Body of pancreas (tissue), 4 donors: Measurements from ENCODE around the gene HOXC10. TPM values are rescaled to one million over a fixed set of nuclear protein-coding genes. Genes with fewer than 3 reads are reported as not detected.

Experiments
- ATAC-seq: fragments of 150-250 bp; one replicate; pipeline ENCODE4 v1.9.1; 2016
- DNase-seq, 4 donors: peaks; one replicate each; pipeline ENCODE4 v3.0.0-alpha.2; 2019
- H3K27ac ChIP-seq, 4 donors: fragments of 200-600 bp; sonication (generic); 1 replicate in 3 of 4; 2 replicates in 1 of 4; pipeline versions ENCODE4 v1.5.1 to v1.6.1; 2016 to 2019; ENCODE audit warnings: mild to moderate bottlenecking in 1 of 4, mixed read lengths in 1 of 4, moderate library complexity in 1 of 4
- H3K27me3 ChIP-seq, 2 donors: fragments of 200-600 bp; sonication (generic); one replicate each; pipeline ENCODE4 v1.6.0; 2016; ENCODE audit warnings: mild to moderate bottlenecking in 1 of 2
- H3K36me3 ChIP-seq, 2 donors: fragments of 200-600 bp; sonication (generic); replicated peaks in 1 of 2; 2 replicates each; pipeline ENCODE4 v1.5.1; 2016; ENCODE audit warnings: low read depth in 2 of 2; ENCODE audit not compliant: insufficient read depth in 1 of 2
- H3K4me1 ChIP-seq: fragments of 200-600 bp; sonication (generic); one replicate; pipeline ENCODE4 v1.6.0; 2016
- H3K4me3 ChIP-seq, 2 donors: fragments of 200-600 bp; sonication (generic); 1 replicate in 1 of 2; 2 replicates in 1 of 2; pipeline ENCODE4 v1.5.1; 2016 to 2019
- H3K9me3 ChIP-seq, 3 donors: fragments of 200-600 bp; sonication (generic); 1 replicate in 2 of 3; 2 replicates in 1 of 3; pipeline ENCODE4 v1.5.1; 2016
- CTCF ChIP-seq, 7 experiments: fragments of 450-650 bp in 4 of 7; fragments of 200-600 bp in 3 of 7; sonication (generic) in 3 of 7; IDR thresholded peaks; one replicate each; pipeline ENCODE4 v1.5.1; 2016 to 2019; ENCODE audit warnings: antibody characterized with exemption in 7 of 7
- POLR2A ChIP-seq, 3 donors: fragments of 450-650 bp; IDR thresholded peaks; one replicate each; pipeline ENCODE4 v1.6.1; 2016; ENCODE audit warnings: antibody characterized with exemption in 3 of 3, mild to moderate bottlenecking in 2 of 3
- WGBS, 2 donors: methylation state at CpG; one replicate each; pipeline ENCODE4 v1.1.5; 2017; 5-methylcytosine and 5-hydroxymethylcytosine counted together
- intact Hi-C: fragments of 100-400 bp; cut with DNase I; formaldehyde crosslinking; loops from one replicate; pipeline ENCODE4 v1.15.1; 2023
- total RNA-seq, 2 donors: library from RNA; depleted of rRNA; stranded (reverse); fragments of >200 nt; gene quantifications; one replicate each; pipeline ENCODE4 v1.1.0, GENCODE V29; 2016

Gene HOXC10
- total RNA-seq, 2 donors from 2014 or later: not detected

- ATAC-seq (no peak), DNase-seq (no peak)
- intact Hi-C loops: no loop called here
- 5 to 7% methylated on average over 18 to 19 of the region's 19 CpGs for WGBS, 2 donors
- H3K9me3 ChIP-seq: no peaks in the 10 kb centered on the region
- no peak overlapping the region for H3K27ac ChIP-seq
- no peak for TF ChIP-seq CTCF (IDR thresholded peaks at IDR 0.05)
- TF ChIP-seq POLR2A (IDR thresholded peaks at IDR 0.05): no peak
- peaks cover 3 to 86% of the 10 kb centered on the region in 2 donors for H3K27me3 ChIP-seq
- no peaks in the 10 kb centered on the region for H3K36me3 ChIP-seq
- peaks cover 26% of the 10 kb centered on the region for H3K4me1 ChIP-seq
- H3K4me3 ChIP-seq: no peak overlapping the region
These were observed 30.9 kb upstream of the HOXC10 start for GRCh38 chr12:53953831-53954693.

- no peak within 1 kb of the TSS for H3K27ac ChIP-seq
- H3K9me3 ChIP-seq: no peaks in the 10 kb centered on the region
- H3K4me3 ChIP-seq: no peak within 1 kb of the TSS
- no peak for TF ChIP-seq CTCF (IDR thresholded peaks at IDR 0.05)
- no peak for TF ChIP-seq POLR2A (IDR thresholded peaks at IDR 0.05)
- peaks cover 3 to 85% of the 10 kb centered on the region in 2 donors for H3K27me3 ChIP-seq
- peaks cover 26% of the 10 kb centered on the region for H3K4me1 ChIP-seq
- H3K36me3 ChIP-seq: no peaks in the 10 kb centered on the region
- no peak for DNase-seq
- intact Hi-C loops: no loop called here
- WGBS, 2 donors: 3 to 4% methylated on average over 2 to 20 of the region's 20 CpGs
- no peak for ATAC-seq
These were observed 30.3 kb upstream of the HOXC10 start, which contains the start of gene HOXC12 for GRCh38 chr12:53954694-53955035. HOXC12 (plus strand) TSS chr12:53954903; CDS start chr12:53954930, 27 bp downstream.

- intact Hi-C loops: no loop called here
- H3K27me3 ChIP-seq: peaks cover 3 to 84% of the 10 kb centered on the region in 2 donors
- no peak for TF ChIP-seq POLR2A (IDR thresholded peaks at IDR 0.05)
- no peak for TF ChIP-seq CTCF (IDR thresholded peaks at IDR 0.05)
These were observed 29.7 kb upstream of the HOXC10 start for GRCh38 chr12:53955036-53955775.

DNA sequence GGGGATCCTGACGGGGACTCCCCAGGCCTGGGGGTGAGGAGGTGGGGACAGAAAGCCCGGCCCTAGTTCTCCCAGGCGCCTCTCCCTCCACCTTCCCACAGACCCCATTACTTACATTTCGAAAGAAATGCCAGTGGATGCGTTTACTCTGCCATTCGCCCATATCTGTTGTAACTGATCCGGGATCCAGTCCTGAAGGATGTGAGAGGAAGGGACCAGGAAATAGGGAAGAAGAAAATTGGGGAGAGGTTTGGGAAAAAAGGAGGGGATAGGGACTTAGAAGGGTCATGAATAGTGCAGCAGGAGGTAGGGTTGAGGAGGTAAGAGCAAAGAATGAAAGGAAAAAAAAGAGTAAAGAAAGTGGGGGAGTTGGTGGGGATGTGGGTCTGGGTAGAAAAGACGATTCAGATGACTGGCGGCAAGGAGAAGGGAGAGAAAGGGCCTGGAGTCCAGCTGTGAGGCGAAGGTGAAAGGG, 29.1 kb upstream of the HOXC10 start:
- intact Hi-C loops: no loop called here
- no peak overlapping the region for H3K4me3 ChIP-seq
- no peaks in the 10 kb centered on the region for H3K36me3 ChIP-seq
- H3K27ac ChIP-seq: no peak overlapping the region
- no peaks in the 10 kb centered on the region for H3K9me3 ChIP-seq
- no peak for ATAC-seq
- H3K4me1 ChIP-seq: peaks cover 29% of the 10 kb centered on the region
- no peak for DNase-seq
- WGBS, 2 donors: 8 to 10% methylated on average over 10 of the region's 10 CpGs
- TF ChIP-seq CTCF (IDR thresholded peaks at IDR 0.05) (no peak), POLR2A (IDR thresholded peaks at IDR 0.05) (no peak)
- H3K27me3 ChIP-seq: peaks cover 3 to 84% of the 10 kb centered on the region in 2 donors

More at GRCh38 chr12:53955036-53955775, 29.7 kb upstream of the HOXC10 start:
- ATAC-seq (no peak), DNase-seq (no peak)
- no peaks in the 10 kb centered on the region for H3K36me3 ChIP-seq
- H3K27ac ChIP-seq: no peak overlapping the region
- H3K4me1 ChIP-seq: peaks cover 26% of the 10 kb centered on the region
- WGBS, 2 donors: 3 to 4% methylated on average over 9 to 86 of the region's 86 CpGs
- no peak overlapping the region for H3K4me3 ChIP-seq
- H3K9me3 ChIP-seq: no peaks in the 10 kb centered on the region
